ENCODE results near the gene SHQ1.
"Not testable (repeated sequence)": the region's sequence is repeated elsewhere in the genome, so short reads cannot be mapped to it uniquely, and the experiment has no call there.

The SHQ1 gene

GRCh38 chr3:72746430-72747411 lies 101.5 kb downstream of the SHQ1 start:
- DNase-seq: no peak

DNA sequence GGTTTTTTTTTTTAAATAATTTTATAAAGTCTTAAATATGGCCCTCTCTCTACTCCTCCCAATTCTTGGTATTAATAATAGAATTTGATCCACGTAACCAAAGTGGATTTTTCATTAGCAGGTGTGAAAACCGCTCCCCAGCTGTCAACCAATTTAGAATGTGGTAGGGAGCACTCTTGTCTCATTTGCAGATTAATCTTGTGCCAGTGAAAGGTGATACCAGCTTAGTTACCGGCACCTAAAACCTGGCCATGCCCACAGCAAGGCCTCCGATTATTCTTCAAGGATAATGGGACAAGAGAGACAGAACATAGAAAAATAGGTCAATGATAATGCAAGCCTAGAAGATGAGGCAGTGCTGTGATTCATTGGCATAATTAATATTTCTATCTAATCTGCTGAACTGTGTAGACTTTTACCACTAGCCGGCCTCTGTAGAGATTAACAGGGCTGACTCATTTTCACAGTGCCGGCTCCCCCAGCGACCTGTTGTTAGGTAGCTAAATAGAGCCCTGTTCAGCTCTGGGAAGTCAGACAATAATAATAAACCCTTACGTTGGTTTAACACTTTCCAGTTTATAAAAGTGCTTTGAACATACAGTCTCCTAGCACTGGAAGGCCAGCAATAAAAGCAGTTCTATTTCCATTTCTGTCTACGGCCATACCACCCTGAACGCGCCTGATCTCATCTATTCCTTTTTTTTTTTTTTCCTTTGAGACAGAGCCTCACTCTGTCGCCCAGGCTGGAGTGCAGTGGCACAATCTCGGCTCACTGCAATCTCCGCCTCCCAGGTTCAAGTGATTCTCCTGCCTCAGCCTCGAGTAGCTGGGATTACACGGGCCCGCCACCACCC lies 102.9 kb downstream of the SHQ1 start:
- no peak for DNase-seq

DNA sequence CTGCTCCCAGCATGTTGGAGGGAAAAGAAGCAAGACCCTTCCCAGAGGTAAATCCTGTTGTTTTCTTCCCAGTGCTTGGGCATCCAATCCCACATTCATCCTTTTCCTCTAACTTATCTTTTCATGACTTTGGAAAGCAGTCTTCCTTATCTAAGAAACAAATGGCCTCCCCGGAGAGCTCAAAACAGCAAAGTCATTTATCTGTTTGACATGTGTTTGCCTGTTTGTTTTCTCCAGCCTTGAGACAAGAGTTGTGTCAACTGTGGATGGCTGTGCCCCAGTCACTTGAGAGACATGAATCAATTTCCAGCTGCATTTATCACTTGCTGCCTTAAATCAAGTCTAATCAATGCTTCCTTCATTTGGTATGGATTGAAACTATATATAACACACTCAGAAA lies 103.9 kb downstream of the SHQ1 start:
- DNase-seq: no peak

DNA sequence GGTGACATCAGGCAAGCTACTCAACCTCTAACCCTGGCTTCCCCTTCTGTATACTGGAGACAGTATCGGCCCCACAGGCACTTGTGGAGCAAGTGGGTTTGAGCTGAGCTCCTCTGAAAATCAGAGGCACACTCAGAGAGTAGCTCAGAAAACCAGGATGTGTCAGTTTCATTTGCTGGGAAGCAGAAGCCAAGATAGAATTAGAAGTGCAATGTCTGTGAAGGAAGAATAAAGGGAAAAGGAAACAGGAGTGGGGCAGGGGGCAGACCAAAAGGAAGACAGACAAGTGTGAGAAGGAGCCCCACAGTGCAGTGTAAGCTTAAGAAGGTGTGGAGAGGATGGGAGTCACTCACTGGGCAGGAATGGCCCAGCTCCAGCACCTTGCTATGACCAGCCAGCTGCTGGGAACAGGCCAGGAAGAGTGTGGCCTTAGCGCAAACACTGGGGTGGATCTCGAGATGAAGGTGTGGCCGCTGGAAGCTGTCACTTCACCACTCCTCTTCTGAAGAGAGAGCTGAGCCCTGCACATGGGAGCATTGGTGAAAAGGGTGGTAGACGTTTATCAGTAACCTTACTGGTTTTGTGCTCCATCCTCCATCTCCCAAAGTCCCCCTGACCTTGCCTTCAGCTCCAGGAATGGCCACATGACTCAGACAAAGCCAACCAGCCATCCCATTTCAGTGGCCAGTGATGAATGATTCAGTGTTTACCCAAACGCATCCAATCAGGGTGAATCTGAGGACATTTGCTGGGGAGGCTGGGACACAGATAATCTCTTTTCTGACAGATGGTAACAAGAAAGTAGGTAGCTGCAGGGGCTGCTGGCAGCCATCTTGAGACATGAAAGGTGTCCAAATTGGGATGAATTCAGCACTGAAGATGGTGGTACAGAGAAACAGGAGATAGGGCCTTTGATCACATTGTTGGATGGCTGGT lies 108.4 kb downstream of the SHQ1 start:
- no peak for DNase-seq

- DNase-seq: no peak
Observed at GRCh38 chr3:72738752-72739530, 109.3 kb downstream of the SHQ1 start.

DNA sequence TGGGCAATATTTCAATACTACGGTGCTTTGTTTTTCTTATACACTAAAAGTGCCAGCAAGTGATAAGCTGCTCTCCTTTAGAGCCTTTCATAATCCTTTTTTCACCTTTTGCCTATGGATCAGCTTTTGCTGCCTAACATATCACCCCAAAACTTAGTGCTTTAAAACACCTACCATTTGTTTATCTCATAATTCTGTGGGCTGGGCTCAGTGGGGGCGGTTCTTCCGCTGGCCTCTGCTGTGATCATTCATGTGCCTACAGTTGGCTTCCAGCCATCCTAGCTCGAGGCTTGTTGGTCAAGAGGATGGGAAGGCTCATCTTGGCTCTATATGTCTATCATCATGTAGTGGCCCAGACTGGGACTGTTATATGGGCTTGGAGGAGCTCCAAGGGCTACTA lies 113.2 kb downstream of the SHQ1 start:
- DNase-seq: not testable (repeated sequence)

GRCh38 chr3:72733676-72734075 lies 114.6 kb downstream of the SHQ1 start:
- no peak for DNase-seq

GRCh38 chr3:72732666-72733345 lies 115.4 kb downstream of the SHQ1 start:
- DNase-seq: not testable (repeated sequence)

DNA sequence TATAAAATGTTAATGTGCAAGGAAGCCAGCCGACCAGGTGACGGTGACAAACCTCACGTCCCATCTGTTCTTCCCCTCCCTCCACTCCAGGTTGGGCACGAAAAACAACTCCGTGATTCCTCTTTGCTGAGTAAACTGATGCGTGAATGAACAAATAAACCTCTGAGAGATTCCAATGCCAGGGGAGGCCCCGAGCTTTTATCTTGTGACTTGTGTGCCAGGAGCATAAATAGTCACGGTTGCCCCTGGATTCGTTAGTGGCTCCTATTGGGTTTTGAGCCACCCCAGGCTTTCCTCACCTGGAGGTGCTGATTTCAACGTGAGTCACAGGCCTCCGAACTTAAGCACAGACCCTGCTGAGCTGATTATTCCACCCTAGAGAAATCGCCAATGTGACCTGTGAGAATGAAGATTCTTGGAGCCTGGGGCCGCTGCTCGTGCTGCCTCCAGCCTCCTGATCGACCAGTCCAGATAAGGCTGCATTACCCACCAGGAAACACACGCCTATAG lies 119.2 kb downstream of the SHQ1 start:
- no peak for DNase-seq

- DNase-seq: no peak
Observed at GRCh38 chr3:72728329-72728889, 119.8 kb downstream of the SHQ1 start.

DNA sequence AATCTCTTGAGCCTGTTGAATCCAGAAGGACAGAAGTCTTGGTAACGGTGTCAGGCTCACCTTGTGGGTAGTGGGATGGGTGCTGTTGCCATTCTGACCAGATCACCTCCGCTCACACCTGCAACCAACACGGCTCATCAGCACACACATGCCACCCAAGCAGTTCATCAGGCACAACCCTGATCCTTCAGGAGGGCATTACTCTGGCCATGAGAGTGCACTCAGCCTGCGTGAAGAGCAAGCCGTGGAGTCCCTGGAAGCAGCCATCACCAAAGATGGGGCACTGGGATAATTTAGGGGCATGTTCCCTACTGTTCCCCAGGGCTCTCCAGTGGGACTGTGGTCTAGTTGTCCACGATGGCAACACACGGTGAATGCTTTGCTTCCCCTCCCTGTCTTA lies 120.5 kb downstream of the SHQ1 start:
- no peak for DNase-seq

GRCh38 chr3:72727172-72727571 lies 121.1 kb downstream of the SHQ1 start:
- no peak for DNase-seq

- no peak for DNase-seq
Observed at GRCh38 chr3:72725229-72725628, 123.0 kb downstream of the SHQ1 start.

DNA sequence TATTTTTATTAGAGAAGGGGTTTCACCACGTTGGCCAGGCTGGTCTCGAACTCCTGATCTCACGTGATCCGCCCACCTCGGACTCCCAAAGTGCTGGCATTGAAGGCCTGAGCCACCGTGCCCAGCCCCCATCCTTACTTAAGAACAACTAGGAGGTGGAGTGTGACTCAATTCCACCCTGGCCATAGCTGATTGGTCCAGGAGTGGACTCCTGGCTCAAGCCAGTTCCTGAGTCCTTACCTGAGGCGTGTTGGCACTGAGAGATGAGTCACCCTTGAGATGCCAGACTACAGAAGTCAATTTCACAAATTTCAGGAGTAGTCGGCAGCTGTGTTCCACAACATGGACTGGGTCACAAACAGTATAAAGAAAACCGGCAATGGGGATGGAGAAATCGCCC lies 124.2 kb downstream of the SHQ1 start:
- no peak for DNase-seq

GRCh38 chr3:72722930-72723726 lies 125.1 kb downstream of the SHQ1 start:
- no peak for DNase-seq

- no peak for DNase-seq
Observed at GRCh38 chr3:72721683-72722381, 126.4 kb downstream of the SHQ1 start.

DNA sequence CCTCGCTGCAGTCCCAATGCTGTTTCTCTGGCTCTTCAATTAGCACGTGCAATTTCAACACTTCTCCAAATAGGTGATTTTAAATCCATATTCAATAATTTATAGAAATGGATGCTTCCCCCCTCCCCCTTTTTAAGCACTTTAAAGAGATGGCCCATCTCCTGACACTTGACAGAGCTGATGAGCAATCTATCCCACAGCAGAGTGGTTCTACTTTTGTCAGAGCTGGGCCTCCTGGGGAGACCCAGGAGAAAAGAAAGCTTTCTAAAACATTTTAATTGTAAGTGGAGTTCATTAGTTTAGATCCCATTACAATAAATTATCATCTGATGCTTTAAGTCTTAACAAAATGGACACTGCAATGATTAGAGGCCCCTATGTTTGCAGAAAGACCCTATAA lies 127.7 kb downstream of the SHQ1 start:
- no peak for DNase-seq

- DNase-seq: no peak
Observed at GRCh38 chr3:72719137-72719536, 129.1 kb downstream of the SHQ1 start.

DNA sequence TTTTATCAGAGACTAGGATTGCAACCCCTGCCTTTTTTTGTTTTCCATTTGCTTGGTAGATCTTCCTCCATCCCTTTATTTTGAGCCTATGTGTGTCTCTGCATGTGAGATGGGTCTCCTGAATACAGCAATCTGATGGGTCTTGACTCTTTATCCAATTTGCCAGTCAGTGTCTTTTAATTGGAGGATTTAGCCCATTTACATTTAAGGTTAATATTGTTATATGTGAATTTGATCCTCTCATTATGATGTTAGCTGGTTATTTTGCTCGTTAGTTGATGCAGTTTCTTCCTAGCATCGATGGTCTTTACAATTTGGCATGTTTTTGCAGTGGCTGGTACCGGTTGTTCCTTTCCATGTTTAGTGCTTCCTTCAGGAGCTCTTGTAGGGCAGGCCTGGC lies 134.1 kb downstream of the SHQ1 start:
- not testable (repeated sequence) for DNase-seq
